ENCODE results near the gene ANKRD34C. TPM values are rescaled to one million over a fixed set of nuclear protein-coding genes. Genes with fewer than 3 reads are reported as not detected.

The ANKRD34C gene
- total and polyA plus RNA-seq, 2 experiments from 2014 or later = not detected

- no peak overlapping the region for H2AFZ ChIP-seq
- no peaks in the 10 kb centered on the region for H3K27me3 ChIP-seq (ENCODE audit: insufficient read depth)
- no peak overlapping the region for H3K4me3 Mint-ChIP-seq
- H3K9me2 ChIP-seq (ENCODE audit: insufficient read depth) = no peaks in the 10 kb centered on the region
- H3K4me3 ChIP-seq = no peak overlapping the region
- no peaks in the 10 kb centered on the region for H3K4me1 Mint-ChIP-seq
- H4K20me1 ChIP-seq (replicated peaks; ENCODE audit: insufficient read depth) = no peaks in the 10 kb centered on the region
- no peaks in the 10 kb centered on the region for H3K79me2 ChIP-seq (replicated peaks; ENCODE audit: insufficient read depth)
- no peaks in the 10 kb centered on the region for H3K36me3 ChIP-seq (ENCODE audit: insufficient read depth)
- TF ChIP-seq, protein P1, sequence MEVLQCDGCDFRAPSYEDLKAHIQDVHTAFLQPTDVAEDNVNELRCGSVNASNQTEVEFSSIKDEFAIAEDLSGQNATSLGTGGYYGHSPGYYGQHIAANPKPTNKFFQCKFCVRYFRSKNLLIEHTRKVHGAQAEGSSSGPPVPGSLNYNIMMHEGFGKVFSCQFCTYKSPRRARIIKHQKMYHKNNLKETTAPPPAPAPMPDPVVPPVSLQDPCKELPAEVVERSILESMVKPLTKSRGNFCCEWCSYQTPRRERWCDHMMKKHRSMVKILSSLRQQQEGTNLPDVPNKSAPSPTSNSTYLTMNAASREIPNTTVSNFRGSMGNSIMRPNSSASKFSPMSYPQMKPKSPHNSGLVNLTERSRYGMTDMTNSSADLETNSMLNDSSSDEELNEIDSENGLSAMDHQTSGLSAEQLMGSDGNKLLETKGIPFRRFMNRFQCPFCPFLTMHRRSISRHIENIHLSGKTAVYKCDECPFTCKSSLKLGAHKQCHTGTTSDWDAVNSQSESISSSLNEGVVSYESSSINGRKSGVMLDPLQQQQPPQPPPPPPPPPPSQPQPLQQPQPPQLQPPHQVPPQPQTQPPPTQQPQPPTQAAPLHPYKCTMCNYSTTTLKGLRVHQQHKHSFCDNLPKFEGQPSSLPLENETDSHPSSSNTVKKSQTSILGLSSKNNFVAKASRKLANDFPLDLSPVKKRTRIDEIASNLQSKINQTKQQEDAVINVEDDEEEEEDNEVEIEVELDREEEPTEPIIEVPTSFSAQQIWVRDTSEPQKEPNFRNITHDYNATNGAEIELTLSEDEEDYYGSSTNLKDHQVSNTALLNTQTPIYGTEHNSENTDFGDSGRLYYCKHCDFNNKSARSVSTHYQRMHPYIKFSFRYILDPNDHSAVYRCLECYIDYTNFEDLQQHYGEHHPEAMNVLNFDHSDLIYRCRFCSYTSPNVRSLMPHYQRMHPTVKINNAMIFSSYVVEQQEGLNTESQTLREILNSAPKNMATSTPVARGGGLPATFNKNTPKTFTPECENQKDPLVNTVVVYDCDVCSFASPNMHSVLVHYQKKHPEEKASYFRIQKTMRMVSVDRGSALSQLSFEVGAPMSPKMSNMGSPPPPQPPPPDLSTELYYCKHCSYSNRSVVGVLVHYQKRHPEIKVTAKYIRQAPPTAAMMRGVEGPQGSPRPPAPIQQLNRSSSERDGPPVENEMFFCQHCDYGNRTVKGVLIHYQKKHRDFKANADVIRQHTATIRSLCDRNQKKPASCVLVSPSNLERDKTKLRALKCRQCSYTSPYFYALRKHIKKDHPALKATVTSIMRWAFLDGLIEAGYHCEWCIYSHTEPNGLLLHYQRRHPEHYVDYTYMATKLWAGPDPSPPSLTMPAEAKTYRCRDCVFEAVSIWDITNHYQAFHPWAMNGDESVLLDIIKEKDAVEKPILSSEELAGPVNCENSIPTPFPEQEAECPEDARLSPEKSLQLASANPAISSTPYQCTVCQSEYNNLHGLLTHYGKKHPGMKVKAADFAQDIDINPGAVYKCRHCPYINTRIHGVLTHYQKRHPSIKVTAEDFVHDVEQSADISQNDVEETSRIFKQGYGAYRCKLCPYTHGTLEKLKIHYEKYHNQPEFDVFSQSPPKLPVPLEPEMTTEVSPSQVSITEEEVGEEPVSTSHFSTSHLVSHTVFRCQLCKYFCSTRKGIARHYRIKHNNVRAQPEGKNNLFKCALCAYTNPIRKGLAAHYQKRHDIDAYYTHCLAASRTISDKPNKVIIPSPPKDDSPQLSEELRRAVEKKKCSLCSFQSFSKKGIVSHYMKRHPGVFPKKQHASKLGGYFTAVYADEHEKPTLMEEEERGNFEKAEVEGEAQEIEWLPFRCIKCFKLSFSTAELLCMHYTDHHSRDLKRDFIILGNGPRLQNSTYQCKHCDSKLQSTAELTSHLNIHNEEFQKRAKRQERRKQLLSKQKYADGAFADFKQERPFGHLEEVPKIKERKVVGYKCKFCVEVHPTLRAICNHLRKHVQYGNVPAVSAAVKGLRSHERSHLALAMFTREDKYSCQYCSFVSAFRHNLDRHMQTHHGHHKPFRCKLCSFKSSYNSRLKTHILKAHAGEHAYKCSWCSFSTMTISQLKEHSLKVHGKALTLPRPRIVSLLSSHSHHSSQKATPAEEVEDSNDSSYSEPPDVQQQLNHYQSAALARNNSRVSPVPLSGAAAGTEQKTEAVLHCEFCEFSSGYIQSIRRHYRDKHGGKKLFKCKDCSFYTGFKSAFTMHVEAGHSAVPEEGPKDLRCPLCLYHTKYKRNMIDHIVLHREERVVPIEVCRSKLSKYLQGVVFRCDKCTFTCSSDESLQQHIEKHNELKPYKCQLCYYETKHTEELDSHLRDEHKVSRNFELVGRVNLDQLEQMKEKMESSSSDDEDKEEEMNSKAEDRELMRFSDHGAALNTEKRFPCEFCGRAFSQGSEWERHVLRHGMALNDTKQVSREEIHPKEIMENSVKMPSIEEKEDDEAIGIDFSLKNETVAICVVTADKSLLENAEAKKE (CRISPR knock-in tag; IDR thresholded peaks at IDR 0.05) = no peak
- TF ChIP-seq NANOG (IDR thresholded peaks at IDR 0.05; ENCODE audit: borderline replicate concordance) = no peak
- TF ChIP-seq CREB1 (CRISPR knock-in tag; IDR thresholded peaks at IDR 0.05; ENCODE audit: low read depth) = no peak
- no peak for TF ChIP-seq ZNF114 (CRISPR knock-in tag; IDR thresholded peaks at IDR 0.05)
- no peak for TF ChIP-seq JUNB (IDR thresholded peaks at IDR 0.05; ENCODE audit: unreplicated experiment)
- TF ChIP-seq ZNF331 (CRISPR knock-in tag; IDR thresholded peaks at IDR 0.05; ENCODE audit: low read depth) = no peak
- TF ChIP-seq POLR2AphosphoS5 (IDR thresholded peaks at IDR 0.05; ENCODE audit: low read depth) = no peak
- TF ChIP-seq, protein P2, sequence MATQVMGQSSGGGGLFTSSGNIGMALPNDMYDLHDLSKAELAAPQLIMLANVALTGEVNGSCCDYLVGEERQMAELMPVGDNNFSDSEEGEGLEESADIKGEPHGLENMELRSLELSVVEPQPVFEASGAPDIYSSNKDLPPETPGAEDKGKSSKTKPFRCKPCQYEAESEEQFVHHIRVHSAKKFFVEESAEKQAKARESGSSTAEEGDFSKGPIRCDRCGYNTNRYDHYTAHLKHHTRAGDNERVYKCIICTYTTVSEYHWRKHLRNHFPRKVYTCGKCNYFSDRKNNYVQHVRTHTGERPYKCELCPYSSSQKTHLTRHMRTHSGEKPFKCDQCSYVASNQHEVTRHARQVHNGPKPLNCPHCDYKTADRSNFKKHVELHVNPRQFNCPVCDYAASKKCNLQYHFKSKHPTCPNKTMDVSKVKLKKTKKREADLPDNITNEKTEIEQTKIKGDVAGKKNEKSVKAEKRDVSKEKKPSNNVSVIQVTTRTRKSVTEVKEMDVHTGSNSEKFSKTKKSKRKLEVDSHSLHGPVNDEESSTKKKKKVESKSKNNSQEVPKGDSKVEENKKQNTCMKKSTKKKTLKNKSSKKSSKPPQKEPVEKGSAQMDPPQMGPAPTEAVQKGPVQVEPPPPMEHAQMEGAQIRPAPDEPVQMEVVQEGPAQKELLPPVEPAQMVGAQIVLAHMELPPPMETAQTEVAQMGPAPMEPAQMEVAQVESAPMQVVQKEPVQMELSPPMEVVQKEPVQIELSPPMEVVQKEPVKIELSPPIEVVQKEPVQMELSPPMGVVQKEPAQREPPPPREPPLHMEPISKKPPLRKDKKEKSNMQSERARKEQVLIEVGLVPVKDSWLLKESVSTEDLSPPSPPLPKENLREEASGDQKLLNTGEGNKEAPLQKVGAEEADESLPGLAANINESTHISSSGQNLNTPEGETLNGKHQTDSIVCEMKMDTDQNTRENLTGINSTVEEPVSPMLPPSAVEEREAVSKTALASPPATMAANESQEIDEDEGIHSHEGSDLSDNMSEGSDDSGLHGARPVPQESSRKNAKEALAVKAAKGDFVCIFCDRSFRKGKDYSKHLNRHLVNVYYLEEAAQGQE (IDR thresholded peaks at IDR 0.05; ENCODE audit: unreplicated experiment) = no peak
- TF ChIP-seq EZH2 (IDR thresholded peaks at IDR 0.05; ENCODE audit: low read depth, unreplicated experiment) = no peak
- TF ChIP-seq CTCF (conservative IDR thresholded peaks at IDR 0.05; ENCODE audit: low read depth in 2 of 2) = no peak
- TF ChIP-seq EZH2phosphoT487 (IDR thresholded peaks at IDR 0.05; ENCODE audit: unreplicated experiment) = no peak
- TF ChIP-seq STAT1 (IDR thresholded peaks at IDR 0.05; ENCODE audit: unreplicated experiment) = no peak
- TF ChIP-seq, protein P3, sequence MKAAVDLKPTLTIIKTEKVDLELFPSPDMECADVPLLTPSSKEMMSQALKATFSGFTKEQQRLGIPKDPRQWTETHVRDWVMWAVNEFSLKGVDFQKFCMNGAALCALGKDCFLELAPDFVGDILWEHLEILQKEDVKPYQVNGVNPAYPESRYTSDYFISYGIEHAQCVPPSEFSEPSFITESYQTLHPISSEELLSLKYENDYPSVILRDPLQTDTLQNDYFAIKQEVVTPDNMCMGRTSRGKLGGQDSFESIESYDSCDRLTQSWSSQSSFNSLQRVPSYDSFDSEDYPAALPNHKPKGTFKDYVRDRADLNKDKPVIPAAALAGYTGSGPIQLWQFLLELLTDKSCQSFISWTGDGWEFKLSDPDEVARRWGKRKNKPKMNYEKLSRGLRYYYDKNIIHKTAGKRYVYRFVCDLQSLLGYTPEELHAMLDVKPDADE (IDR thresholded peaks at IDR 0.05) = no peak
- H3K27ac ChIP-seq (ENCODE audit: low read depth) = no peak overlapping the region
- peaks cover 9% of the 10 kb centered on the region for H3K9me3 Mint-ChIP-seq
- H3F3A ChIP-seq (replicated peaks; ENCODE audit: low read depth) = no peaks in the 10 kb centered on the region
- peaks cover 4% of the 10 kb centered on the region; the same call in 2 of the 3 replicates for H3K36me3 Mint-ChIP-seq (ENCODE audit: low read depth)
- ATAC-seq (no peak), DNase-seq (ENCODE audit: low spot score) (no peak)
- no peak overlapping the region for H3K4me2 ChIP-seq
- H3K27me3 Mint-ChIP-seq (ENCODE audit: insufficient read depth, low read depth, poor library complexity) = peaks cover 3% of the 10 kb centered on the region
- no peaks in the 10 kb centered on the region for H3K4me1 ChIP-seq (ENCODE audit: insufficient read depth)
- H3K27ac Mint-ChIP-seq = no peak overlapping the region
These were observed 25.1 kb upstream of the ANKRD34C start for GRCh38 chr15:79257454-79257853.

Data from GM23338 (cell line).